GM19238 (cell line): ENCODE data around the gene HOXA10.

Experiments
- DNase-seq: peaks from one replicate; pipeline ENCODE4 v3.0.0; 2011; ENCODE audit warnings: low spot score; ENCODE audit not compliant: insufficient read length

The HOXA10 gene

GRCh38 chr7:27132978-27133377 is 41.1 kb downstream of the HOXA10 start:
- no peak for DNase-seq

GRCh38 chr7:27132214-27132613 is 41.9 kb downstream of the HOXA10 start:
- no peak for DNase-seq

- DNase-seq, result no peak
These were observed 42.7 kb downstream of the HOXA10 start for GRCh38 chr7:27131390-27131819.

GRCh38 chr7:27130540-27131389 is 43.4 kb downstream of the HOXA10 start, which contains the start of gene HOXA4:
Gene HOXA4 (minus strand): TSS chr7:27130757. CDS start chr7:27130733, 24 bp downstream.
- no peak for DNase-seq

GRCh38 chr7:27129729-27130539 is 44.2 kb downstream of the HOXA10 start:
- DNase-seq, result no peak

GRCh38 chr7:27128776-27129728 is 45.1 kb downstream of the HOXA10 start:
- DNase-seq, result no peak

- no peak for DNase-seq
These were observed 46.1 kb downstream of the HOXA10 start for GRCh38 chr7:27128034-27128433.

- DNase-seq, result no peak
These were observed 47.4 kb downstream of the HOXA10 start for GRCh38 chr7:27126596-27127327.

- no peak for DNase-seq
These were observed 48.1 kb downstream of the HOXA10 start for GRCh38 chr7:27125986-27126394.

- DNase-seq, result no peak
These were observed 49.0 kb downstream of the HOXA10 start for GRCh38 chr7:27124902-27125689.

- DNase-seq, result no peak
These were observed 49.8 kb downstream of the HOXA10 start for GRCh38 chr7:27124096-27124901.

GRCh38 chr7:27123477-27124053 is 50.6 kb downstream of the HOXA10 start:
- DNase-seq, result no peak

- DNase-seq, result no peak
These were observed 51.1 kb downstream of the HOXA10 start for GRCh38 chr7:27123007-27123476.

- no peak for DNase-seq
These were observed 51.8 kb downstream of the HOXA10 start for GRCh38 chr7:27122077-27122910.

GRCh38 chr7:27121684-27122076 is 52.4 kb downstream of the HOXA10 start:
- no peak for DNase-seq
